Measurements from ENCODE around the gene HIF3A.

GRCh38 chr19:46298479-46299003 lies 1.7 kb downstream of the HIF3A start:
- TF ChIP-seq ZNF212 (CRISPR knock-in tag; IDR thresholded peaks at IDR 0.05) = no peak
- TF ChIP-seq CEBPZ (IDR thresholded peaks at IDR 0.05; ENCODE audit: borderline replicate concordance, low read depth, low read length) = no peak
- TF ChIP-seq ERF (CRISPR knock-in tag; IDR thresholded peaks at IDR 0.05) = no peak
- no peak for TF ChIP-seq CTCF (IDR thresholded peaks at IDR 0.05 in 2 of 3, conservative IDR thresholded peaks at IDR 0.05 in 1 of 3; ENCODE audit: insufficient read depth in 2 of 3, low read depth in 1 of 3, low read length in 3 of 3)
- TF ChIP-seq ESRRA (IDR thresholded peaks at IDR 0.05; ENCODE audit: borderline replicate concordance, low read depth) = no peak
- no peak for TF ChIP-seq YY1 (IDR thresholded peaks at IDR 0.05; ENCODE audit: borderline replicate concordance in 1 of 3, control insufficient read depth in 1 of 3, extremely low read depth in 1 of 3, insufficient read depth in 3 of 3, insufficient read length in 1 of 3, insufficient replicate concordance in 2 of 3, low read depth in 1 of 3, low read length in 2 of 3)
- no peak for TF ChIP-seq ZNF668 (CRISPR knock-in tag; IDR thresholded peaks at IDR 0.05)
- TF ChIP-seq REST (IDR thresholded peaks at IDR 0.05; ENCODE audit: borderline replicate concordance) = no peak
- no peak for TF ChIP-seq REST (CRISPR knock-in tag; IDR thresholded peaks at IDR 0.05; ENCODE audit: low read depth)
- no peak for TF ChIP-seq ARNT (IDR thresholded peaks at IDR 0.05)
